Endothelial cell of umbilical vein (primary cell): ENCODE data around the gene TAS1R3. TPM values are rescaled to one million over a fixed set of nuclear protein-coding genes. Genes with fewer than 3 reads are reported as not detected.

Source experiments
- BruUV-seq: library from RNA; stranded (reverse); fragments of 400-500 nt; replicated peaks from 2 replicates; lab custom pipeline; 2021; lab: Mats Ljungman, UMichigan
- CTCF ChIA-PET: fragments of 300-600, 350-600 bp; sonication (Branson Sonifier 250); formaldehyde crosslinking; loops from one replicate; lab custom pipeline; 2021; ENCODE audit warnings: antibody characterized with exemption, inconsistent platforms; lab: Charles Lee
- POLR2A ChIA-PET: fragments of 300-600, 350-600 bp; sonication (Branson Sonifier 250); formaldehyde crosslinking; loops from one replicate; lab custom pipeline; 2021; ENCODE audit warnings: antibody characterized with exemption, inconsistent platforms; lab: Charles Lee
- DNase-seq: peaks from one replicate; pipeline ENCODE4 v3.0.0-alpha.2; 2011; ENCODE audit warnings: low read depth, low spot score
- FAIRE-seq: peaks from 2 replicates; lab custom pipeline; 2011; peaks lifted over from hg19 to GRCh38; lab: Jason Lieb, UNC
- H2AFZ ChIP-seq: 2 replicates; pipeline ENCODE4 v1.6.0; 2012; ENCODE audit warnings: low read depth, low read length, control low read depth, inconsistent platforms
- H3K27ac ChIP-seq: 2 replicates; pipeline ENCODE4 v1.5.1; 2011; ENCODE audit warnings: low read depth, mild to moderate bottlenecking, control low read depth, low read length, moderate library complexity; ENCODE audit not compliant: insufficient read depth
- H3K27me3 ChIP-seq, 2 experiments: 2 replicates each; pipeline versions ENCODE4 v1.6.0 to v1.6.1; 2011; ENCODE audit warnings: low read length in 2 of 2, mixed read lengths in 1 of 2; ENCODE audit not compliant: control insufficient read depth in 2 of 2, insufficient read depth in 2 of 2
- H3K36me3 ChIP-seq, 2 experiments: 2 replicates in 1 of 2; 3 replicates in 1 of 2; pipeline ENCODE4 v1.5.1; 2011; ENCODE audit warnings: low read length in 2 of 2, mild to moderate bottlenecking in 1 of 2, moderate library complexity in 1 of 2; ENCODE audit not compliant: control insufficient read depth in 2 of 2, insufficient read depth in 2 of 2; ENCODE audit errors: extremely low read depth in 1 of 2
- H3K4me1 ChIP-seq: 3 replicates; pipeline ENCODE4 v1.5.1; 2011; ENCODE audit warnings: mild to moderate bottlenecking, low read length; ENCODE audit not compliant: control insufficient read depth, insufficient read depth; ENCODE audit errors: extremely low read depth
- H3K4me2 ChIP-seq: 2 replicates; pipeline ENCODE4 v1.6.1; 2011; ENCODE audit warnings: low read length, control low read depth, mixed read lengths; ENCODE audit not compliant: insufficient read depth
- H3K4me3 ChIP-seq, 3 experiments: fragments of 200-600 bp in 1 of 3; sonication (generic), shearing (Covaris generic) in 1 of 3; replicated peaks in 1 of 3; 2 replicates each; pipeline ENCODE4 v1.5.1; 2011 to 2016; ENCODE audit warnings: control low read depth in 3 of 3, low read length in 3 of 3, mild to moderate bottlenecking in 2 of 3, inconsistent platforms in 1 of 3, low read depth in 1 of 3, moderate library complexity in 1 of 3; ENCODE audit not compliant: insufficient read depth in 1 of 3
- H3K79me2 ChIP-seq: 2 replicates; pipeline ENCODE4 v1.6.0; 2012; ENCODE audit warnings: low read length, inconsistent platforms; ENCODE audit not compliant: control insufficient read depth, insufficient read depth
- H3K9ac ChIP-seq: replicated peaks from 2 replicates; pipeline ENCODE3; 2011; ENCODE audit warnings: low read length, control low read depth; ENCODE audit not compliant: insufficient read depth; ENCODE audit errors: extremely low read depth
- H3K9me1 ChIP-seq: replicated peaks from 3 replicates; pipeline ENCODE4 v1.6.0; 2011; ENCODE audit warnings: mild to moderate bottlenecking, low read length; ENCODE audit not compliant: control insufficient read depth, insufficient read depth; ENCODE audit errors: extremely low read depth
- H3K9me3 ChIP-seq: replicated peaks from 2 replicates; pipeline ENCODE4 v1.5.1; 2012; ENCODE audit warnings: low read length, inconsistent platforms; ENCODE audit not compliant: control insufficient read depth, insufficient read depth
- H4K20me1 ChIP-seq: replicated peaks from 2 replicates; pipeline ENCODE3; 2011; ENCODE audit warnings: mild to moderate bottlenecking, low read length; ENCODE audit not compliant: control insufficient read depth, insufficient read depth; ENCODE audit errors: extremely low read depth
- CTCF ChIP-seq, 2 donors: IDR thresholded peaks; 1 replicate in 1 of 2; 2 replicates in 1 of 2; pipeline ENCODE4 v1.5.1; 2011; ENCODE audit warnings: low read length in 2 of 2, mild to moderate bottlenecking in 2 of 2, moderate library complexity in 2 of 2, control low read depth in 1 of 2, inconsistent platforms in 1 of 2, low read depth in 1 of 2; ENCODE audit not compliant: insufficient read depth in 1 of 2; ENCODE audit errors: extremely low read depth in 1 of 2
- EZH2 ChIP-seq: IDR thresholded peaks from 2 replicates; pipeline ENCODE4 v1.6.1; 2012; ENCODE audit warnings: borderline replicate concordance, low read depth, mild to moderate bottlenecking, moderate library complexity, low read length, inconsistent platforms; ENCODE audit not compliant: severe bottlenecking
- FOS ChIP-seq: IDR thresholded peaks from 2 replicates; pipeline ENCODE4 v1.6.1; 2011; ENCODE audit warnings: mild to moderate bottlenecking, low read length, moderate library complexity, borderline replicate concordance; ENCODE audit not compliant: insufficient read depth
- GATA2 ChIP-seq: IDR thresholded peaks from 2 replicates; pipeline ENCODE4 v1.7.0; 2011; ENCODE audit warnings: low read depth, mild to moderate bottlenecking, moderate library complexity, mixed read lengths, low read length; ENCODE audit not compliant: insufficient read length, insufficient read depth
- JUN ChIP-seq: IDR thresholded peaks from 2 replicates; pipeline ENCODE4 v1.6.1; 2011; ENCODE audit warnings: borderline replicate concordance, low read depth; ENCODE audit not compliant: insufficient read length, insufficient read depth
- MAX ChIP-seq: IDR thresholded peaks from 2 replicates; pipeline ENCODE4 v1.6.1; 2011; ENCODE audit not compliant: insufficient read depth, insufficient read length
- MYC ChIP-seq: IDR thresholded peaks from one replicate; pipeline ENCODE4 v1.6.1; 2011; ENCODE audit warnings: mild to moderate bottlenecking, low read depth, low read length
- POLR2A ChIP-seq: IDR thresholded peaks from 2 replicates; pipeline ENCODE4 v1.6.1; 2012; ENCODE audit warnings: low read depth, mild to moderate bottlenecking, control low read depth, low read length
- POLR2AphosphoS5 ChIP-seq: IDR thresholded peaks from 2 replicates; pipeline ENCODE4 v1.6.1; 2012; ENCODE audit warnings: low read depth, mild to moderate bottlenecking, control low read depth, low read length, moderate library complexity; ENCODE audit not compliant: insufficient read depth
- dilution Hi-C: fragments of 300-500 bp; cut with MboI; formaldehyde crosslinking; loops from one replicate; pipeline ENCODE4 v1.15.0; 2019; ENCODE audit warnings: low sequenced_read_pairs; ENCODE audit not compliant: extremely low pct_ligation_motif_present
- intact Hi-C: fragments of 100-400 bp; cut with micrococcal nuclease; formaldehyde crosslinking; loops from one replicate; pipeline ENCODE4 v1.10.0; 2022
- polyA plus RNA-seq, 4 experiments: library from polyadenylated mRNA; depleted of rRNA in 3 of 4; stranded (reverse) in 3 of 4; unstranded in 1 of 4; fragments of >200 nt; gene quantifications; 2 replicates each; pipeline versions ENCODE4 v1.2.1 to v1.2.3, GENCODE V29; 2011 to 2012; ENCODE audit warnings: missing spikeins in 1 of 4
- total RNA-seq: library from RNA; stranded (reverse); gene quantifications from 2 replicates; pipeline ENCODE4 v1.2.3, GENCODE V29; 2021

The TAS1R3 gene
- total and polyA plus RNA-seq, 2 donors (not counting 3 experiments of a cell fraction or from before 2014, with no cell fraction given): 0.26 to 0.38 TPM

DNA sequence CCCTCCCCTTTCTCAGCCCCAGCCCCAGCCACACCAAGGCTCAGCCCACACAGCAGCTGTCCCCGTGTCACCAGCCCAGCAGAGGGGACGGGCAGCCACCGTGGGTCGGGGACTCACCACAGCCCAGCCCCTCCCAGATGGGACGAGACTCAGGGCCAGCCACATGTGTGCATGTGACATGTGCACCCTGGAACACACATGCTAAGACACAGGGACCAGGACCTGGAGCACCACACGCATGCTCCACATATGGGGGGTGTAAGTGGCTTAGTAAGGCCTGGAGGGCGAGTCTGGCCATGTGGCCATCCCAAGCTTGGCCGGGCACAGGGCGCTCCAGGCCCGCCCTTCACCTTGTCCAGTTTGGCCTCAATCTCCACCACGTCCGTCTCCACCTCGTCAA, 27.3 kb upstream of the TAS1R3 start:
- FAIRE-seq: no peak
- BruUV-seq: no TSS peak

More for the DNA sequence above, 27.3 kb upstream of the TAS1R3 start:
- H3K79me2 ChIP-seq: no peaks in the 10 kb centered on the region
- H2AFZ ChIP-seq: no peak overlapping the region
- H3K4me2 ChIP-seq: no peak overlapping the region
- H3K9me3 ChIP-seq: no peaks in the 10 kb centered on the region
- H3K9me1 ChIP-seq: no peaks in the 10 kb centered on the region
- no peak overlapping the region for H3K27ac ChIP-seq
- TF ChIP-seq POLR2AphosphoS5 (no peak), EZH2 (no peak), MYC (no peak), JUN (no peak), GATA2 (no peak), FOS (no peak), MAX (no peak), POLR2A (no peak), CTCF (IDR thresholded peaks at IDR 0.05; ENCODE audit: extremely low read depth in 1 of 2, insufficient read depth in 1 of 2, low read depth in 1 of 2, low read length in 2 of 2) (no peak)
- H3K9ac ChIP-seq: no peak overlapping the region
- dilution Hi-C loops: no loop called here
- no peaks in the 10 kb centered on the region for H3K36me3 ChIP-seq
- intact Hi-C loops: no loop called here
- H3K27me3 ChIP-seq: no peaks in the 10 kb centered on the region
- peaks cover 10% of the 10 kb centered on the region for H3K4me1 ChIP-seq
- no peak for DNase-seq
- H3K4me3 ChIP-seq: no peak overlapping the region
- no peaks in the 10 kb centered on the region for H4K20me1 ChIP-seq
- CTCF ChIA-PET: interaction anchor here (1.9 kb wide), 1 partner anchor 181 kb away, joined by 4 read pairs; no protein-coding TSS in a partner anchor
- POLR2A ChIA-PET: no interaction called here
